ENCODE measurements around the gene RASL10B.
"Not testable (repeated sequence)": the region's sequence is repeated elsewhere in the genome, so short reads cannot be mapped to it uniquely, and the experiment has no call there.

The RASL10B gene

GRCh38 chr17:35743626-35744328, 12.3 kb downstream of the RASL10B start:
- no peak for DNase-seq

DNA sequence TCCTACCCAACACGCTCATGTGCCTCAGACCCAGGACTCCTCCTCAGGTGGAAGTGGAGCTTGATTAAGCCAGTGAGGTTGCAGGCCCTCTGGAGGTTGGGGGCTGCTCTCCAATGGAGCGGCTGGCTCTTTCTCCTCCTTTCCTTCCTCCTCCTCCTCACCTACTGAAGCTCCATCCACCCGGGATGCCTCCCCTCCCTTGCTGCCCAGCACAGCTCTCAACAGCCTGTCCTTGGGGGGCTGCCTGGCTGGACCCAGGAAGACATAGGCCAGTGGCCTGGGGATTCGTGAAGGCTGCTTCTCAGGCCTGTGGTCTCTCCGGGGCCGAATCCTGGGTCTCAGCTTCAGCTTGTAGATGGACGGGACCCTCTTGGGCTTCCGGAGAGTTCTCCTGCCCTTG, 13.4 kb downstream of the RASL10B start:
- no peak for DNase-seq

DNA sequence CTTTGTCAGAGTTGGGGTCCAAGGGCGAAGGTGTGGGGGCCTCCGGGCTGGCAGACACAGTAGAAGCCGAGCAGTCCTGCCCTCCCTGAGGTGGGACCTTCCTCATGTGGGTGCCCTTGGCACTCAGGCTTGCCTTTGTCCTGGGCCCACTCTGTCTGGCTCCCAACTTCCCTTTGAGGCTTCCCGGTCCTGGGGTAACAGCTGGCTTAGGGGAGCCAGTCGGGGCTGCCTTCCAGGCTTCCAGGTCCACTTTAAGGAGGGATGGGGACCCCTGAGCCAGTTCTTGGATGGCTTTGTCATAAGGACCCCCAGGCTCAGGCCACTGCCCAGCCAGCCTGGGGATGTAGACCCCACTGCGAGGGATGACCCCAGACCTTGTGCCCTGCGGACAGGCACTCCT, 13.8 kb downstream of the RASL10B start:
- no peak for DNase-seq

DNA sequence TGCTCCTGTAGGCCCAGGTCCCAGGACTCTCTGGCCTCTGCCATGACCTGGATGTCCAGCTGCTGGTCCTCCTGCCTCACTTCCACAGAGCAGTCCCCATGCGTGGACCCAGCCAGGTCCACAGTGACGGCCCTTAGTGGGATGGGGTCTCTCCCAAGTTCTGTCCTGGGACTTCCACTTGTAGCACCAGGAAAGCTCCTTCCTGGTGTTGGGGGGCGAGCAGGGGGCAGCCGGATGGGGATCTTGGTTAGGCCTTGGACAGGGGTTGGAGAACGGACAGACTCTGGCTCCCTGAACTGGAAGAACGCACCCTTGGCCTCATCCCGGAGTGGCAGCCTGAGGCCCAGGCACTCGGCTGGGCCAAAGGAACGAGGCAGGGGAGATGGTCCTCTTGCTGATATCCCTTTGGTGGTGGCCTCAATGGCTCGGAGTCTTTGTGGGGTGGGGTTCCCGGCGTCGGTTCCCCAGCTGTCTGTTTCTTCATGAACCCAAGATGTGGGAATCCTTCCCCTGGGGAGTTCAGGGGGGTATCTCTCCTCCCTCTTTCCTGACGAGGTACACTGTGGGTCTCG, 14.4 kb downstream of the RASL10B start:
- no peak for DNase-seq

GRCh38 chr17:35747540-35748017, 16.1 kb downstream of the RASL10B start:
- DNase-seq: no peak

GRCh38 chr17:35748341-35748841, 17.0 kb downstream of the RASL10B start:
- no peak for DNase-seq

GRCh38 chr17:35748979-35749378, 17.5 kb downstream of the RASL10B start:
- no peak for DNase-seq

DNA sequence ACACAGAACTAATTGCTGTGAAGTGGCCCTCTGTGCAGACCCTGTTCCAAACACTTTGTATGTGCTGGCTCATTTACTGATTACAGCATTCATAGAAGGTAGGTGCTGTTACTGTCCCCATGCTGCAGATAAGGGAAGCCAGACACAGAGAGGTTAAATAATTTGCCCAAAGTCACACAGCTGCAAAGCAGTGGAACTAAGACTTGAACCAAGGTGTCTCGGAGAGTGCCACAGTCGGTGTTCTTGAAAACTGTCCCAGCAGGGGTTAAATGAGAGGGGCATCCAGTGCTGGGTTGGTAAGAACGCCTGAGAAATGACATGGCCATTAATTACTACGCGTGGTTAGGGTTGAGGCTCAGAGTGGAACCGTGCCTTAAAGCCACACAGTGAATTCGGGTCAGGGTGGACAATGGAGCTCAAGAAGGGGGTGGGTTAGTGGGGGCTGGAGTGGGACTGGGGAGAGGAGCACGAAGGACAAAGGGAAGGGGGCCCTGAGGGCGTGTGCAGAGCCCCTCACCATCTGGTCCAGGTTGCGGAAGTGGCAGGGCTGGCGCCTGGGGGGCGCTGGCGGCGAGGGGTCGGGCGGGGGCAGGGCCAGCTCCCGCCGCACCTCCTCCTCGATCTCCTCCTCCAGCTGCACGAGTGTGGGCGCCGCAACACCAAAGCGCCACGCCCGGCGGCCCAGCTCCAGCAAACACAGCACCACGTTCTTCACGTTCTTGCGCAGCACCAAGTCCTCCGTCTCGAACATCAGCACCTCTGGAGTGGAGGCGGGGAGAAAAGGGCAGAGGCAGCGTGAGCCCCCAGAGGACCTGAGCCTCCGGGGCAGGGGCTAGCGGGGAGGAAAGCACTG, 18.3 kb downstream of the RASL10B start:
- DNase-seq: no peak

- DNase-seq: no peak
Observed at GRCh38 chr17:35750526-35751395, 19.3 kb downstream of the RASL10B start.

DNA sequence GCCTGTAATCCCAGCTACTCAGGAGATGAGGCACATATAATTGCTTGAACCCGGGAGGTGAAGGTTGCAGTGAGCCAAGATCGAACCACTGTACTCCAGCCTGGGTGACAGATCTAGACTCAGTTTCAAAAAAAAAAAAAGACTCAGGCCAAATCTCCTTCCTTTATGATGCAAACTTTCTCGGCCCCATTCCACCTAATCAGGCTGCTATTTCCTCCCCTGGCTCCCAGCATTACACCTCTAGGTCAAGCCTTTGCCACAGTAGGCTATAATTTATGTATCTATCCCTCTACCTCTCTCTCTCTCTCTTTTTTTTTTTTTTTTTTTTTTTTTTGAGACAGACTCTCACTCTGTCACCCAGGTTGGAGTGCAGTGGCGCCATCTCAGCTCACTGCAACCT, 20.1 kb downstream of the RASL10B start:
- DNase-seq: not testable (repeated sequence)

GRCh38 chr17:35752471-35752870, 21.0 kb downstream of the RASL10B start:
- no peak for DNase-seq

- no peak for DNase-seq
Observed at GRCh38 chr17:35752945-35753764, 21.7 kb downstream of the RASL10B start, which contains the start of gene GAS2L2. Gene GAS2L2 (minus strand): TSS chr17:35753239. CDS start chr17:35752850, 389 bp downstream.

DNA sequence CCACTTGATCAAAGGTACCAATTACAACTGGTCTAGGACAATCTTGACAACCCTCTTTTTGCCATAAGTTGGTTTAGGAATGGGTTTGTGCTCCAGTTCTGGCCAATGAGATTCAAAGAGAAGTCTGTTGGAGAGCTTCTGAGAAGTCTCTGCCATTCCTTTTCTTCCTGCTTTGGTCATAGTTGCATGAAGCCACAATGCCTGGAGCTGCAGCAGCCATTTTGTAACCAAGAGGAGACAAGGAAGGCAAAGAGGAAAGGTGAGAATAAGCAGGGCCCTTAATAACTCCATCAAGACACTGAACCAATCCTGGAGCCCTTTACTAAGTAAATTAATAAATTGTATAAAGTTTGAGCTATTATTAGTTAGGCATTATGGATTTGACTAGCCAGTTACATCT, 25.8 kb downstream of the RASL10B start:
- no peak for DNase-seq

- DNase-seq: no peak
Observed at GRCh38 chr17:35760587-35760986, 29.1 kb downstream of the RASL10B start, which contains the start of gene C17orf50. Gene C17orf50 (plus strand): TSS chr17:35760887. CDS start chr17:35760942, 55 bp downstream.

- DNase-seq: no peak
Observed at GRCh38 chr17:35761601-35762000, 30.2 kb downstream of the RASL10B start.

GRCh38 chr17:35763767-35764122, 32.3 kb downstream of the RASL10B start:
- no peak for DNase-seq

- peak; percentile 84 for DNase-seq
Observed at GRCh38 chr17:35764123-35764991, 32.9 kb downstream of the RASL10B start.

DNA sequence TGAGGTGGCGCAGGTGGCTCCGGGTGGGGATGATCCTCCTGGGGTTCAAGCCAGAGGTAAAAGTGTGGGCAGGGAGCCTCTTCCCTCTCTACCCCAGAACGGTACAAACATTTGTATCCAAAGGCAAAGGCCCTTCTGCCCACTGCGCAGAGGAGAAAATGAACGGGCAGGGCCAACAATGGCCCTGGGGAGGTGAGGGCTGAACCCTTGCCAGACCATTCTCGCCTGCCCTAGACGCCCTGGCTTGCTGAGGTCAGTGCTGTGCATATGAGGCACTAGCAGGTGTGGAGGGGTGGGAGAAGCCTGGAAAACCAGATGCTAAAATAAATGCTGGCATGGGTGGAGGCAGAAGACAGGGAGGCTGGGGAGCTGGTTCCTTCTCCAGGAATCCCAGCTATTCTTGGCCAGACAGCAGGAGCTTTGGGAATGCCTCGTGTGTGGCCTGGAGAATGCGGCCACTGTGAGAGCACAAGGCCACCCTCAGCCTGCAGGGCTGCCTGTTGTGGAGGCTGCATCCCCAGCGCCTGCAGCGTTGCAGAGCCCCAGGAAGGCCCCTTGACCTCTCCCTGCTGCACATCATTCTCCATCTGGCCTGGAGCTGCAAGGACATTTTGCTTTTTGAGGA, 33.8 kb downstream of the RASL10B start:
- no peak for DNase-seq

- DNase-seq: no peak
Observed at GRCh38 chr17:35765756-35766488, 34.5 kb downstream of the RASL10B start.
